ENCODE results near the gene OSBPL2.

The OSBPL2 gene

DNA sequence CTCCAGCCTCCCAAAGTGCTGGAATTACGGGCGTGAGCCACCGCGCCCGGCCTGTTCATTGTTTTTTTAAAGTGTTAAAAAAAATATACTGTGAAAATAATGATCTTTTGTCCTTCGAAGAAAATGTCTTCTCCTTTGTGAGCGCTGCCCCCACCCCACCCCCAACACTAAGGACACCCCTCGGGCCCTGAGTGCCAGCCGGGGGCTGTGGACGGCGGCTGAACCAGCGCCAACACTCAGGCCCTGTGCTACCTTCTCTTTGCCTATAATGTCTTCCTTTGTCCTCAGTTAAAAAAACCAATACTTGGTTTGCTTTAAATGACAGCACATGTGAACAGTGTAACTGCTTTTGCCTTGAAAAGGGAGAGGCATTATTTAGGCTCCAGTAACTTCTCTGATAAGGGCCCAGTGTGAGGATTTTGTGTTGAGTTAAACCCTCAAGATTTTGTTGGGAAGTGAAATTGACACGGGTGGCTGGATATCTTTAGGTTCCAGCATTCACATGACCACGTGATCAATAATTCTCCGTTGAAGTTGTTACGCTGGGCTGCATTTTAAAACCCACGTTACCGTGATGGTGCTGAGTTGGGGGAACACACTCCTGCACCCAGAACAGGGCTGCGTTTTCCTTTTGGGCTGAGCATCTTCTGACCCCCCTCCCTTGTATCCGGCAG lies 54.9 kb downstream of the OSBPL2 start:
- FAIRE-seq (no peak), DNase-seq (ENCODE audit: insufficient read length) (no peak)
- TF ChIP-seq POLR2A (IDR thresholded peaks at IDR 0.05; ENCODE audit: low read depth, low read length) (no peak), POLR2AphosphoS5 (IDR thresholded peaks at IDR 0.05; ENCODE audit: low read depth, low read length) (no peak), TAF1 (IDR thresholded peaks at IDR 0.05; ENCODE audit: borderline replicate concordance, low read depth, low read length) (no peak)

DNA sequence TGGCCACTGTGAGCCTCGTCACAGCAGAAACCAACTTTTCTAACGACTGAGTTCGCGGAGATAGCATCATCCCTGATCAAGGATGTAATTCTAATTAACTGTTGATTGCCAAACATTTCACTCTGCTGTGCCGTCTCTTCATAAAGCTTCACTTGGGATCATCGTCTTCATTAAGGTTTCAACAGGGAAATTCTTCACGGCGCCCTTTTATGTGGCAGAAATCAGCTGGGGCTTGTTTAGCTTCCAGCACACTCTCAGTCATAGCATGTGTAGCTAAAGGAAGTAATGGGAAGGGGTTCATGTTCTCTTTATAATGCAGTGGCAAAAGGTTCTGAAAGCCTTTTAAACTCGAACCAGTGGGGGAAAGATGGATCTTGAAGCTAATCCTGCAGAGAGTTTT lies 55.6 kb downstream of the OSBPL2 start:
- FAIRE-seq (no peak), DNase-seq (ENCODE audit: insufficient read length) (no peak)
- no peak for TF ChIP-seq POLR2AphosphoS5 (IDR thresholded peaks at IDR 0.05; ENCODE audit: low read depth, low read length)
- no peak for TF ChIP-seq POLR2A (IDR thresholded peaks at IDR 0.05; ENCODE audit: low read depth, low read length)
- TF ChIP-seq TAF1 (IDR thresholded peaks at IDR 0.05; ENCODE audit: borderline replicate concordance, low read depth, low read length): no peak

DNA sequence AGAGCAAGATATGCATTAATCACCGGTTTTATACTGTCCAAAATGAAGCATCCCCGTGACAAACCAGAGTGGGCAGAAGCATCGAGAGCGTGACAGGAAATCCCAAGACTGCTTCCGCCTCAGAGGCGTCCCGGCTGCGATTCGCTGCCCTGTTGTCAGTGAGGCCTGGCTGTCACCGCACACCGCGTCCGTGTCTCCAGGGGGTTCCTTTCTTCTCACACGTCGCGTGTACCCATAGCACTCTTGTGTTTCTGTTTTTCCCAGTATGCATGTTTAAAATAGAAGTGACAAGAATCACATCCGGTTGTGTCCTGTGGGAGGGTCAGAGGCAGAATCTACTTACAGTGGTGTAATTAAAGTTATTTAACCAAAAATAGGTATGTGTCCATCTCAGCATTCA lies 56.2 kb downstream of the OSBPL2 start:
- TF ChIP-seq POLR2AphosphoS5 (IDR thresholded peaks at IDR 0.05; ENCODE audit: low read depth, low read length) (no peak), POLR2A (IDR thresholded peaks at IDR 0.05; ENCODE audit: low read depth, low read length) (no peak), TAF1 (IDR thresholded peaks at IDR 0.05; ENCODE audit: borderline replicate concordance, low read depth, low read length) (no peak)
- DNase-seq (ENCODE audit: insufficient read length): no peak
- FAIRE-seq: no peak

DNA sequence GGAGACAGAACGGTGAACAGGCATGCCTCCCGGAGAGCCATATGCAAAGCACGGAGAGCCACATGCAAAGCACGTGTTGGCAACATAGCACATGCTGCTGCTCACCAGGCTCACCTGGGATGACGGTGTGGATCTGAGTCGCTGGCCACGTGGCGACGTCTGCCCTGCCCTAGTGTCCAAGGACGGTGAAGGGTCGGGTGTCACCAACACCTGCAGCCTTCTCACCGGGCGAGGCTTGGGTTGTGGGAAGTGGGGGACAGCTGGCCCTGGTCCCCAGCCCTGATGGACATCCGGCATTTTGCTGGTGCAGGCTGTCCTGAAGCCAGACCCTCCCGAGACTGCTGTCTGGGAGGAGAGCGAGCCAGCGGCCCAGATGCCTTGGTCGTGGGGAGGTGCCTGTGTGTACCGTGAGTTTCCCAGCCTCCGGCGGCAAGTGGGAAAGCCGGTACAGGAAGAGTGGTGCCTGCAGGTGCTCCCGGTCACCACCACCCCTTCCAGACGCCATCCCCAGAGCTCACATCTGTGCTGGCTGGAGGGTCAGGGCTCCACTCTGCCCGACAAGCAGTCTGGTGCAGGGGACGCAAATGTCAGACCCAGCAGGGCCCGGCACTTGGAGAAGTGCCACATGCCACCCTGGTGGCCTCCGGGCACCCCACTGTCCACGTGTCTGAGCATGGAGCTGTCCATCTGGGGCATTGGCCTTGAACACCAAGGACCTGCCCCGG lies 58.6 kb downstream of the OSBPL2 start:
- TF ChIP-seq POLR2A (IDR thresholded peaks at IDR 0.05; ENCODE audit: low read depth, low read length) (no peak), POLR2AphosphoS5 (IDR thresholded peaks at IDR 0.05; ENCODE audit: low read depth, low read length) (no peak), TAF1 (IDR thresholded peaks at IDR 0.05; ENCODE audit: borderline replicate concordance, low read depth, low read length) (no peak)
- DNase-seq (ENCODE audit: insufficient read length) (no peak), FAIRE-seq (no peak)

- DNase-seq (ENCODE audit: insufficient read length) (no peak), FAIRE-seq (no peak)
- TF ChIP-seq POLR2A (IDR thresholded peaks at IDR 0.05; ENCODE audit: low read depth, low read length) (no peak), POLR2AphosphoS5 (IDR thresholded peaks at IDR 0.05; ENCODE audit: low read depth, low read length) (no peak), TAF1 (IDR thresholded peaks at IDR 0.05; ENCODE audit: borderline replicate concordance, low read depth, low read length) (no peak)
These were observed 59.3 kb downstream of the OSBPL2 start for GRCh38 chr20:62297449-62298227.

- FAIRE-seq (no peak), DNase-seq (ENCODE audit: insufficient read length) (no peak)
- no peak for TF ChIP-seq POLR2AphosphoS5 (IDR thresholded peaks at IDR 0.05; ENCODE audit: low read depth, low read length)
- no peak for TF ChIP-seq TAF1 (IDR thresholded peaks at IDR 0.05; ENCODE audit: borderline replicate concordance, low read depth, low read length)
- TF ChIP-seq POLR2A (IDR thresholded peaks at IDR 0.05; ENCODE audit: low read depth, low read length): no peak
These were observed 60.4 kb downstream of the OSBPL2 start for GRCh38 chr20:62298577-62299249.

GRCh38 chr20:62299666-62300236 lies 61.4 kb downstream of the OSBPL2 start:
- no peak for DNase-seq (ENCODE audit: insufficient read length)
- TF ChIP-seq POLR2A (IDR thresholded peaks at IDR 0.05; ENCODE audit: low read depth, low read length): no peak
- TF ChIP-seq POLR2AphosphoS5 (IDR thresholded peaks at IDR 0.05; ENCODE audit: low read depth, low read length): no peak
- TF ChIP-seq TAF1 (IDR thresholded peaks at IDR 0.05; ENCODE audit: borderline replicate concordance, low read depth, low read length): no peak
- FAIRE-seq: no peak

DNA sequence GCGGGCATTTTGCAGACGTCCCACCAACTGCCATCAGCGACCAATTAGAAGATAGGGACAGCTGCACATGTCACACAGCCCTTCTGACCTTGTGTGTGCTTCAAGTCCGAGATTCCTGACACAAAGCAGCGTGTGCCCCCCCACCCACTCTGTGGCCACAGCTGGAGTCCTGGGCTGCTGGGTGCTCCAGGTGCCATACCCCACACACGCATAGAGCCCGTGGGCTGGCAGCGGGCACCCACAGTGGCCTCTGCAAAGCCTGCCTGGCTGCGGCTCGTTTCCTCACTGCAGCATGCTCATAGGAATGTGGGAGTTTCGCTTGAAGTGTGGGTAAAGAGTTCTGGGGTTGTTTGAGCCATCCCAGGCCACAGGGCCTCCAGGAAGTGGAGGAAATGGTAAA lies 62.0 kb downstream of the OSBPL2 start:
- DNase-seq (ENCODE audit: insufficient read length) (no peak), FAIRE-seq (no peak)
- TF ChIP-seq TAF1 (IDR thresholded peaks at IDR 0.05; ENCODE audit: borderline replicate concordance, low read depth, low read length) (no peak), POLR2AphosphoS5 (IDR thresholded peaks at IDR 0.05; ENCODE audit: low read depth, low read length) (no peak), POLR2A (IDR thresholded peaks at IDR 0.05; ENCODE audit: low read depth, low read length) (no peak)

GRCh38 chr20:62301111-62301668 lies 62.9 kb downstream of the OSBPL2 start:
- TF ChIP-seq POLR2A (IDR thresholded peaks at IDR 0.05; ENCODE audit: low read depth, low read length) (no peak), TAF1 (IDR thresholded peaks at IDR 0.05; ENCODE audit: borderline replicate concordance, low read depth, low read length) (no peak), POLR2AphosphoS5 (IDR thresholded peaks at IDR 0.05; ENCODE audit: low read depth, low read length) (no peak)
- DNase-seq (ENCODE audit: insufficient read length) (no peak), FAIRE-seq (no peak)

- FAIRE-seq (peak; percentile 42), DNase-seq (ENCODE audit: insufficient read length) (peak; percentile 78)
- TF ChIP-seq TAF1 (IDR thresholded peaks at IDR 0.05; ENCODE audit: borderline replicate concordance, low read depth, low read length): no peak
- TF ChIP-seq POLR2AphosphoS5 (IDR thresholded peaks at IDR 0.05; ENCODE audit: low read depth, low read length): no peak
- no peak for TF ChIP-seq POLR2A (IDR thresholded peaks at IDR 0.05; ENCODE audit: low read depth, low read length)
These were observed 63.5 kb downstream of the OSBPL2 start for GRCh38 chr20:62301773-62302340.
